Adipocyte (in vitro differentiated cells): ENCODE measurements around the gene DIO3.

ENCODE experiments used
- DNase-seq: peaks from one replicate; pipeline ENCODE4 v3.0.0-alpha.2; 2015; ENCODE audit warnings: low read depth
- H3K27me3 ChIP-seq: replicated peaks from 2 replicates; pipeline ENCODE4 v1.7.0; 2013; ENCODE audit warnings: mild to moderate bottlenecking, low read length, moderate library complexity; ENCODE audit not compliant: control insufficient read depth, insufficient read depth
- H3K36me3 ChIP-seq: 2 replicates; pipeline ENCODE4 v1.7.0; 2013; ENCODE audit warnings: low read length, mild to moderate bottlenecking, moderate library complexity; ENCODE audit not compliant: control insufficient read depth, insufficient read depth, severe bottlenecking
- H3K4me1 ChIP-seq: 2 replicates; pipeline ENCODE4 v1.7.0; 2013; ENCODE audit warnings: mild to moderate bottlenecking, low read length, moderate library complexity; ENCODE audit not compliant: control insufficient read depth, insufficient read depth
- H3K4me3 ChIP-seq: 2 replicates; pipeline ENCODE4 v1.7.0; 2013; ENCODE audit warnings: mild to moderate bottlenecking, low read length, moderate library complexity
- H3K9ac ChIP-seq: 2 replicates; pipeline ENCODE4 v1.7.0; 2013; ENCODE audit warnings: mild to moderate bottlenecking, low read length, moderate library complexity
- H3K9me3 ChIP-seq: 2 replicates; pipeline ENCODE4 v1.7.0; 2013; ENCODE audit warnings: mild to moderate bottlenecking, low read length, moderate library complexity; ENCODE audit not compliant: control insufficient read depth

The DIO3 gene

DNA sequence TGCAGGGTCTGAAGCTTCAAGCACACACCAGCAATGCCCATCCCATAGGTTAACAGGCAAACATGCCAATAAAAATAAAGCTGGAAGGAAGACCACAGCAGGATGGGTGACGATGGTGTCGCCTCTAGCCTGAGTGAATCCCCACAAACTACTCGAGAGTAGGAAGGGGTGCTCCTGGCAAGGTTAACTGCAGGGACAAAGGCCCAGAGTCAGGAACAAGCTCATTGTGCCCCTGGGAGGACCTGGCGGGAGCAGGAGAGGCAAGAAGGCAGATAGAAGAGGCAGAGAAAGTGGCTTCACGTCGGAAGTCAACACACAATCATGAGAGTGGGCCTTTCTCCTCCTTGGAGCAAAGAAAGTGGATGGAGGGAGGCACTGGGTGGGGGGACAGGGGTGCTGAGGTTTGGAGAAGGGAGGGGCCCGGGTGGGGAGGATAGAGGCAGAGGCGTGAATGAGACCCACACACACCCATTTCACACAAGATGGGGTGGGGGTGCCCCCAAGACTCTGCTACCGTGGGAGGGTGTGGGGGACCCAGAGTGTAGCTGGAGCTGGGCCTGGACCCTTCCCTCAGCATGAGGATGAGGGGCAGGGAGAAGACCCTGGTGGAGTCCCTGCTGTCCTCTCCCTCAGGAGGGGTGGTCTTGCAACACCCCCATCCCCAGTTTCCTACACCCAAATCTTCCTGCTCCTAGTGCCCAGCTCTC, 43.1 kb downstream of the DIO3 start:
- Histone ChIP-seq H3K4me1 (no peaks in the 10 kb centered on the region), H3K27me3 (peaks cover 45% of the 10 kb centered on the region), H3K9me3 (peaks cover 2% of the 10 kb centered on the region), H3K36me3 (no peaks in the 10 kb centered on the region), H3K9ac (no peak overlapping the region), H3K4me3 (no peak overlapping the region)
- no peak for DNase-seq

DNA sequence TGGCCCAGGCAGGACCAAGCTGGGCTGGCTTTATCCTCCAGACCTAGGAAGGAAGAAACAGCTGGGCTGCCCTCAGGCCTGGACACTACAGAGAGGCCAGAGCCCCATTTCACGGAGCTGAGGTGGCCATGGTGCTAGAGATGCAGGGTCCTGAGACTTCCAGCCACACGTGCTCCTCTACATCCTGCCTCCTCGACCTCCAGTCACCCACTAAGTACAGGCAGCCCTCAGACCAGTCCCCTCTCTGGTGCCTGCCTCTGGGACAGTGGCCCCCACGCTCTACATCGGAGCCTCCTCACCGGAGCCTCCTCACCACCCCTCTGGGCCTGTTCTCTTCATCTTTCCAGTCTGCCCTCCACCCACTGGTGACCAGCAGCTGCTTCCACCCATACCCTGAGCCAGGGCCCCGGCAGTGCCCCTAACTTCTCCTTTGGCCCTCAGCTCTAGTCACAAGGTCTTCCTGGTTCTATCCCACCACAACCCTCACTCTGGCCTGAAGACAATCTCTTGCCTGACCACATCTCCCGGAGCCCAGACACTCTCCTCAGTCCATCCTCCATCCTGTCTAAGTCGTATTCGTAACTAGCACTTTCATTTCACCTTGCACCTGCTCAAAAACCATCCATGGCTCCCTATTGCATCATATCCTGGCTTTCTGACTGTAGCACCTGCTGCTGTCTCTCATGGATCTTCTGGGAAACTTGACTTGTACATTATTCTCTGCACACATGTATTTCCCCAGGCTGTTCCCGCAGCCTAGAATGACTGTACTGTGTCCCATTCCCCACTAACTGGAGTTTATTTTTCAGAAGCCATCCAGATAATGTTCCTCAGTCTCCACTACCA, 43.9 kb downstream of the DIO3 start:
- H3K36me3 ChIP-seq, result no peaks in the 10 kb centered on the region
- DNase-seq, result no peak

DNA sequence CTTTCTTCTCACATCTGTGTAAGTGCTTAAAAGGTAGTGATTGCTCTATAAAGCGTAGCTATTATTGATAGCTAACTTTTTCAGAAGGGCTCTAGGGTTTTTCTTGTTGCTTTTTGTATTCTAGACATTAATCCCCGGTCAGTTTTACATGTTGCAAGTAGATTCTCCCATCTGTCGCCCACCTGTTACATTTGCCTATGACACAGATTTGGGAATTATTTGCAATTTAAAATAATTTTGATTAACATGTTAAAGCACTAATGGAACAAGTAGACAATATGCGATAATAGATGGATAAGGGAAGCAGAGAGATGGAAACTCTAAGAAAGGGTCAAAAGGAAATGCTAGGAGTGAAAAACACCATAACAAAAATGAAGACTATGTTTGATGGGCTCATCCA, 44.5 kb downstream of the DIO3 start:
- Histone ChIP-seq H3K9me3 (no peaks in the 10 kb centered on the region), H3K27me3 (peaks cover 49% of the 10 kb centered on the region), H3K9ac (no peak overlapping the region), H3K4me3 (no peak overlapping the region), H3K36me3 (no peaks in the 10 kb centered on the region), H3K4me1 (no peaks in the 10 kb centered on the region)
- no peak for DNase-seq

More for the DNA sequence above, 43.9 kb downstream of the DIO3 start:
- no peak overlapping the region for H3K4me3 ChIP-seq
- no peaks in the 10 kb centered on the region for H3K4me1 ChIP-seq
- no peaks in the 10 kb centered on the region for H3K9me3 ChIP-seq
- no peak overlapping the region for H3K9ac ChIP-seq
- H3K27me3 ChIP-seq, result peaks cover 47% of the 10 kb centered on the region
